ENCODE results near the gene MRPS15.
A peak's percentile ranks its signal among the peaks of the same experiment; 100 is the strongest.

Gene MRPS15

DNA sequence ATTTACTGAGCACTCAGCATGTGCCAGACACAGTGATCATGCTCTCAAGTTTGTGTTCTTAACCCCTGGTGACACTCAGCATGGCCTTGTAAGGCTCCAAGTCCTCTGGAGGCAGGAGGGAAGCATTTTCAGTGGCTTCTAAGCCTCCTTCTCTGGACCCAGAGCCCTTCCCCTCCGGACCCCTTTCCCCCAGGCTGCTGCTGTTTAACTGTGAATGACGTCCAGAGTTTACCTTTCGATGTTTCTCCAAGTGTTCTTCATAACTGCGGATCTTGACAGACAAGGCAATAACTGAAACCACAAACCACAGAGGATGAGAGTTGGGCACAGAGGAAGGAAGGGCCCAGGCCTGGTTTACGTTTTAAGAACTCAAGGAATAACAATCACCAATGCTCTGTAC, 6.5 kb downstream of the MRPS15 start:
- no peak for DNase-seq (ENCODE audit: low spot score)

- DNase-seq (ENCODE audit: low spot score), result no peak
Measured at GRCh38 chr1:36456391-36456928, 7.7 kb downstream of the MRPS15 start.

DNA sequence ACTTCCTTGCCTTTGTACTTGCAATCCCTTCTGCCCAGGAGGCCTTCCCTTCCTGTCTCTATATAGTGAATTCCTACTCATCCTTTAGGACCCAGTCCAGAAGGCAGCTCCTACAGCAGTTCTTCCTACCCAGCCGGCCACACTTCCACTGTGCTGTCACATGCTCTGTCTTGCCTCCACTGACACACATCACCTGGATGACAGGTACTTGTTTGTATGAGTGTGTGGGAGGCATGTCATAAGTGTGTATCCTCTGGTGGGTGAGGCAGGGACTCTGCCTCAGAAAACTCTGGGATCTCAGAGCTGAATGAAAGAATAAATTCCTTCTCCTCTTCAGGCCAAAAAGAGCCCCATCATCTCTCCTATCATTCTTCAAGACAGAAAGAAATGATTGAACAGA, 8.8 kb downstream of the MRPS15 start:
- no peak for DNase-seq (ENCODE audit: low spot score)

DNA sequence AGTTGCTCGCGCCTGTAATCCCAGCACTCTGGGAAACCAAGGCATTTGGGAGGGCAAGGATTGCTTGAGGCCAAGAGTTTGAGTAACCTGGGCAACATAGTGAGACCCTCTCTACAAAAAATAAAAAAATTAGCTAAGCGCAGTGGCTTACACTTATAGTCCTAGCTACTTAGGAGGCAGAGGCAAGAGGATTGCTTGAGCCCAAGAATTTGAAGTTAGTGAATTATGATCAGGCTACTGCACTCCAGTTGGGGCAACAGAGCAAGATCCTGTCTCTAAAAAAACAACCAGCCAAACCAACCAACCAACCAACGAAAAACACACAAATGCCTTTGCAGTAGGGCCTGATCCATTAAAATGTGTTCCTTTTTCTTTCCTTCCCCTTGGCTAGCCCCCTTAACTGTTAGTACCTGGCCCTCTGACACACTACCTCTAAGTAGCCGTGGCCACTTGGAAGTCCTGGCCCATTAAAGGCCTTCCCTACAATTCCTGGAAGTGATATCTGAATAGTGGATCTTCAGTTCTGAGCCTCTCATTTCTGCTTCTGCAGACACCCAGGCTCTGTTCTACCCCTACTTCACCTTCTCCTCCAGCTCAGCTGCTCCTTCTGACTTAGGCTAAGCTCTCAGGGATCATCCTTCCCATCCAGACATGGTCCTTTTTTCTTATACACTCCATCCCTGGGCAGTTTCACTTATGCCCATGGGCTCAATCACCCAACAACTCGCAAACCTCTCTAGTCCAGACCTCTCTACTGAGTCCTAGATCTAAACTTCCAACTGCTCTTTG, 10.4 kb downstream of the MRPS15 start:
- no peak for DNase-seq (ENCODE audit: low spot score)

DNA sequence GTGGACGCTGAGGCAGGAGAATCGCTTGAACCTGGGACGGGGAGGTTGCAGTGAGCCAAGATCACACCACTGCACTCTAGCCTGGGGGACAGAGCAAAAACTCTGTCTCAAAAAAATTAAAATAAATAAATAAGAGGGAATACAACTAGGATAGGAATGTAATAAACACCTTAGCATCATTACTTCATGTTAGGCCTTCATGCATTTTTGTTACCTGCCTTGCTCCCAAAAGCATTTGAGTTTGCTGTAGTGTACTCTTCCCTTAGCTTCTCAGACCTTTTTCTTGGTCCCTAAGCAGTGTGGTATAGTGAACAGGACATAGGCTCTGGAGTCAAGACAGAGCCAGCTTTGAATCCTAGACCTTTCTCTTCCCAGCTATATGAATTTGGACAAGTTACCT, 11.1 kb downstream of the MRPS15 start:
- no peak for DNase-seq (ENCODE audit: low spot score)

DNA sequence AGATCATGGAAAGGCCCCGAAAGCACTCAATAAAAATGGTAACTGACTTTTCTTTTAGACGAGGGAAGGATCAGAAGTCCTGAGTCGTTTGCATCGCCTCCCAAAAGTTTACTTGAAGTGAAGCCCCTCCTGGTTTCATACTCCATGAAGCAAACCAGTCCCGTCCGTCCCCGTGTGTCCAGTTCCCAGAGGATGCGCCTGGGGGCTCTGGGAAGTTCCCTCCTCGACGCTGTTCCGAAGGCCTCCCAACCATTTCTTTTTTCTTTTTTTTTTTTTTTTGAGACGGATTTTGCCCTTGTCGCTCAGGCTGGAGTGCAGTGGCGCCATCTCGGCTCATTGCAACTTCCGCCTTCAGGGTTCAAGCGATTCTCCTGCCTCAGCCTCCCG, 13.3 kb downstream of the MRPS15 start:
- DNase-seq (ENCODE audit: low spot score), result no peak

DNA sequence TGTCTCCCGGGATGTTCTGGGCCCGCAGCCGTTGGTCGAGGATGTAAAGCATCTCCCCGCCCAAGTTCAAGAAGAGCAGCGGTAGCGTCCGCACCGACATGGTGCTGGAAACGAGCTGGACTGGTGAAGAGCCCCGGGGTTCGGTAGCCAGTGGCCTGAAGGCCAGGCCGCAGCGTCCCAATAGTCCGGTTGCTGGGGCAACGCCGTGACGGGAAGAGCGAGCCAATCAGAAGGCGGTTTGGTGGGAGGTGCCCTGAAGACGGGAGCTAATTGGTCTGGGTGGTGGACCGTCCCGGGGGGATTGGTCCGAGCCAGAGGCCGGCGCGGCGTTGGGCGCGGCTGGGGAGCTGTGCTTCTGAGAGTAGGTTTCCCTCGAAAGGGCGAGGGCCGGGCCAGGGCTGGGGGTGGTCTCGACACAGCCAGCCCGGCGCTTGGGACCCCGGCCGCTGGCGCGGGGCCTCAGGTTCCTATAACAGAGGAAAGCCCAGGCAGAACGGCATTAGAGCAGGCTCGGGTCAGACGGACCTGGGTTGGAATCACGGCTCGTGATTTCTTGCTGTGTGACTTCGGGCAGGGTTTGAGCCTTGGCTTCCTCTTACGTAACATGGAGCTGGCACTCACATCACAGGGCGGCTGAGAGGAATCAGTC, 13.8 kb downstream of the MRPS15 start, which contains the start of gene OSCP1:
OSCP1 (minus strand) TSS at position 182 of the 649 bp plus-strand sequence; CDS start at position 100, 82 bp downstream.
- peak; percentile 99 for DNase-seq (ENCODE audit: low spot score)

- DNase-seq (ENCODE audit: low spot score), result no peak
Measured at GRCh38 chr1:36448530-36449056, 15.6 kb downstream of the MRPS15 start.

DNA sequence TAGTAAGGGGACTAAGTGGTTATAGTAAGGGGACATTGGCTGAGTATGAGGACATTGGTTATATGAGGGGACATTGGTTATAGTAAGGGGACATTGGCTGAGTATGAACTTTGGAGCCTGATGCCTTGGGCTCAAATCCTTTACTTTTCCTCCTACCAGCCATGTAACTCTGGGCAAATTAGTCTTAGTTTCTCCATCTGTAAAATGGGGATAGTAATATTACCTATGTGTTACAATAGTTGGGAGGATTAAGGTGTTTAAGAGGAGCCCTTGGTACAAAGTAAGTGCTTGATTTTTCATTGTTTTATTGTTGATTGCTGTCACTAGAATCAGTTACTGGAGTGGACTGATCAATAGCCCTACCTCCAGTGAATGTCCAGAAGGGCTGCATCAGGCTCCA, 16.7 kb downstream of the MRPS15 start:
- no peak for DNase-seq (ENCODE audit: low spot score)

- no peak for DNase-seq (ENCODE audit: low spot score)
Measured at GRCh38 chr1:36446746-36447145, 17.4 kb downstream of the MRPS15 start.

- no peak for DNase-seq (ENCODE audit: low spot score)
Measured at GRCh38 chr1:36446271-36446670, 17.9 kb downstream of the MRPS15 start.

DNA sequence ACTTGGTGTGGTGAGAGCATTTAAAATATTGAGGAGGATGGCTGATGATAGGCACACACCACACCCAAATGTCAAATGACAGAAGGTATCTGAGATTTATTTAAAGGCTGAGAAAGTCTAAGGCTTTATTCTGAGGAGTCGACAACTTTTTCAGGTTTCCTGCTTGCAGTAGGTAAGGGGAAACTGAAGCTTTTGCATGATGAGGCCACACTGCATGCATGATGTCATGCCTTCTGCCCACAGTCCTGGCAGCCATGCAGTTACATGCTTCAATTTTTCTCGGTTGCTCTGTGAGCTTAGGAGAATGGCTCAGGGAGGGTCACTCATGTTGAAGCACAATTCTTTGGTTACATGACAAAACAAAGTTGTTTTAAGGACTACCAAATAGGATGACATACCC, 20.9 kb downstream of the MRPS15 start:
- no peak for DNase-seq (ENCODE audit: low spot score)

GRCh38 chr1:36442337-36442736, 21.8 kb downstream of the MRPS15 start:
- DNase-seq (ENCODE audit: low spot score), result no peak

- DNase-seq (ENCODE audit: low spot score), result no peak
Measured at GRCh38 chr1:36440646-36441045, 23.5 kb downstream of the MRPS15 start.

DNA sequence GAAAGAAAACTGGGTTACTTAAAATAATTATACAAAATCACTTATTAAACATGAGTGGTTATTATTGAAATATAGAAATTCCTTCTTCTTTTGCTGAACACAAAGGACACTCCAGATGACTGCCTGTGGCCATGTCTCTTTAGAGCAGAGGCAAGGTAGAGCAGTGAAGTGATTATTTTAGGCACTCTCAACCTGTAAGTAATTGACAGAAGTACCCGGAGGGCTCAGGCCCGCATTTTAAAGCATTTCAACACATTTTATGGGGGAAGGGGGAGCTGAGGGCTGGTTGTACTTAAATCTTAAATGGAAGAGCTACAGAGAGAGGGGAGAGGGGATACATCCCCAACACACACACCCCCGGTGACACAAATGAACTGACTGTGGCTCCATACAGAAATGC, 24.1 kb downstream of the MRPS15 start:
- no peak for DNase-seq (ENCODE audit: low spot score)

GRCh38 chr1:36438715-36439114, 25.5 kb downstream of the MRPS15 start:
- DNase-seq (ENCODE audit: low spot score), result no peak

DNA sequence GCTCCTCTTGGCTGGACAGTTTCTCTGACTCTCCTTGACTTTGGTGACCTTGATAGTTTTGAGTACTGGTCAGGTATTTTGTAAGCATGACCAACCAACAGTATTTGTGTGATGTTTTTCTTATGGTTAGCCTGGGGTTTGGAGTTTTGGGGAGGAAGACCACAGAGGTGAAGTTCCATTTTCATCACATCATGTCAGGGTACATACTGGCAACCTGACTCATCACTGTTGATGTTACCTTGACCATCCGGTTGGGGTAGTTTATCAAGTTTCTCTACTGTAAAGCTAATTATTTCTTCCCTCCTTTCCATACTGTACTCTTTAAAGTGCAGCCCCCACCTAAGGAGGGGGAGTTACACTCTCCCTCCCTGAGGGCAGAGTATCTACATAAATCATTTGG, 27.4 kb downstream of the MRPS15 start:
- no peak for DNase-seq (ENCODE audit: low spot score)

DNA sequence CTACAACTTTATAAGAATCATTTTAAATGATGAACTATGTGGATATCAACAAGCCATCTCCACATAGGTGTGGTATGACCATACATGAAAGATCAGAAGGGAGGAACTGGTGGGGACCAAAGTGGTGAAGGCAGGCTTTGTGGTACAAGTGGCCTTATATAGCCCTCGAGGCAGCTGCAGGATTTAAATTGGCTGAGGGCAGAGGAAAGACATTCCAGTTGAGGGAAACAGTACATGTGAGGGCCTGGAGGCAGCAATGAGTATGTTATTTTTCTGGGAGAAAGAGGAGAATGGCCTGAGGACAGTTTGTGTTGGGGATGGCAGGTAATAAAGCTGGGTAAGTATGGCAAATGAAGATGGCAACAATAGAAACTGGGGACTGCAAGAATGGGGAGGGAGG, 31.1 kb downstream of the MRPS15 start:
- no peak for DNase-seq (ENCODE audit: low spot score)

GRCh38 chr1:36432616-36433015, 31.6 kb downstream of the MRPS15 start:
- no peak for DNase-seq (ENCODE audit: low spot score)

- DNase-seq (ENCODE audit: low spot score), result no peak
Measured at GRCh38 chr1:36425791-36426190, 38.4 kb downstream of the MRPS15 start.

DNA sequence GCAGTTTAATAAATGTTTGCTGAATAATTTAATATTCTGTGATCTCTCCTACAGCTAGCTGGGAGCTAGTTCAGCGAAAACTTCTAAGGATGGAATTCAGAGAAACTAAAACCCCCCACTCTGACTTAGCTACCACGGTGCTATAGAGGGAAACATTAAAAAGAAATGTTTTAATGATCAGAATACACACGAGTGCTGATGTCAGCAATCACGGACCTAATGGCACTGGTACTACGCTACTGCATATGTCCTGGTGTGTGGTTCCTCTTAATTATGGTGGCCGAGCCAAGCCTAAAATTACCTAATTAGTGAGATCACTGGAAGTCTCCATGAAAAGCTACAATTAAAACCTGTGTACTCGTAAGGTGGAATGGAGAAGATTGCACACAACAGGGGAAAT, 42.5 kb downstream of the MRPS15 start:
- DNase-seq (ENCODE audit: low spot score), result no peak

- DNase-seq (ENCODE audit: low spot score), result peak; percentile 61
Measured at GRCh38 chr1:36420836-36421317, 43.3 kb downstream of the MRPS15 start.

GRCh38 chr1:36420409-36420808, 43.8 kb downstream of the MRPS15 start:
- DNase-seq (ENCODE audit: low spot score), result no peak
